ENCODE results near the gene COPB1.

- TF ChIP-seq, protein P1, sequence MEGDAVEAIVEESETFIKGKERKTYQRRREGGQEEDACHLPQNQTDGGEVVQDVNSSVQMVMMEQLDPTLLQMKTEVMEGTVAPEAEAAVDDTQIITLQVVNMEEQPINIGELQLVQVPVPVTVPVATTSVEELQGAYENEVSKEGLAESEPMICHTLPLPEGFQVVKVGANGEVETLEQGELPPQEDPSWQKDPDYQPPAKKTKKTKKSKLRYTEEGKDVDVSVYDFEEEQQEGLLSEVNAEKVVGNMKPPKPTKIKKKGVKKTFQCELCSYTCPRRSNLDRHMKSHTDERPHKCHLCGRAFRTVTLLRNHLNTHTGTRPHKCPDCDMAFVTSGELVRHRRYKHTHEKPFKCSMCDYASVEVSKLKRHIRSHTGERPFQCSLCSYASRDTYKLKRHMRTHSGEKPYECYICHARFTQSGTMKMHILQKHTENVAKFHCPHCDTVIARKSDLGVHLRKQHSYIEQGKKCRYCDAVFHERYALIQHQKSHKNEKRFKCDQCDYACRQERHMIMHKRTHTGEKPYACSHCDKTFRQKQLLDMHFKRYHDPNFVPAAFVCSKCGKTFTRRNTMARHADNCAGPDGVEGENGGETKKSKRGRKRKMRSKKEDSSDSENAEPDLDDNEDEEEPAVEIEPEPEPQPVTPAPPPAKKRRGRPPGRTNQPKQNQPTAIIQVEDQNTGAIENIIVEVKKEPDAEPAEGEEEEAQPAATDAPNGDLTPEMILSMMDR (IDR thresholded peaks at IDR 0.05) = no peak
- no peak for TF ChIP-seq POLR2A (IDR thresholded peaks at IDR 0.05)
These were observed 29.7 kb upstream of the COPB1 start for GRCh38 chr11:14529321-14529720.
